ENCODE measurements around the gene FAM228B.
"Not testable (repeated sequence)": the region's sequence is repeated elsewhere in the genome, so short reads cannot be mapped to it uniquely, and the experiment has no call there.

FAM228B gene

DNA sequence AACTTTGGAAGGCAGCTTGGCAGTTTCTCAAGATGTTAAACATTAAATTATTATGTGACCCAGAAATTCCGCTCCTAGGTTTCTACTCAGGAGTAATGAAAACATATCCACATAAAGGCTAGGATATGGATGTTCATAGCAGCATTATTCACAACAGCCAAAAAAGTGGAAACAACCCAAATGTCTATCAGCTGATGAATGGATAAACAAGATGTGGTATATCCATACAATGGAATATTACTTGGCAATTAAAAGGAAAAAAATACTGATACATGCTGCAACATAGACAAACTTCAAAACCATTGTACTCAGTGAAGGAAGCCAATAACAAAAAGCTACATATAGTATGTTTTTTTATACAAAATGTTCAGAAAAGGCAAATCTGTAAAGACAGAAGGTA, 39.2 kb downstream of the FAM228B start:
- DNase-seq = no peak

DNA sequence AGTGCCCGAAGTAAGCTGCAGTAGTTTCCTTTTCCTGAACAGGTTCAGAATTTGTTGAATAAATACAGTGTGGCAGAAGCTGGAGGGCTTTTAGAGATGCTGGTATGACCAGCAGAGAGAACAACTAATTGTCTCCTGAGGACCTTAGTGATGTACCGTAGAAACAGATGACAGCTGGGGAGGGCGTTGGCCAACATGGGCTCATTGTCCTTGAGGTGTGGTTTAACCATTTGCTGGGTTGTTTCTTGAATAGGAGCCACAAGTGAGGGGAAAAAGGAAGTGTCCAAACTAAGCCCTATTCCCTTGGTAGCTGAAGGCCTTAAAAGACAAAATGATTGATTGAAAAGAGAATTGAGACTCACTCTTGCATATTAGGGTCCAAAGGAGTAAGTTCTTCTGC, 39.9 kb downstream of the FAM228B start:
- DNase-seq = no peak

DNA sequence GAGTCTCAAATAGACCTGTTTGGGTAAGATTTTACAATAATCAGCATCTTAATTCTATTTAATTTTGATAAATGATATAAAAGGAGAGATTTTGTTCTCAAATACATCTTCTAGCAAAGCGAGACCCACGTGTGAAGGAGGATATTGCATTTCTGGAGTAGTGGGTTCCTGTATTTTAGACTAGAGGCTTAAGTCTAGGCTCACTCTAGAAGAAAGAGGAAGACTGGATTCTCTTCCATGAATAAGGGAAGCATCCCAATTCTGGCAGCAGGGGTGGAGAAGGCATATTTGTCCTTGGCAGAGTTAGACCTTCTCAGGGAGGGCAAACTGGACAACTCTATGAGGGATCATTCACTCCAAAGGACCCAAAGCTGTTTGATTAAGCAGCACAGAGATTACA, 40.3 kb downstream of the FAM228B start:
- no peak for DNase-seq

DNA sequence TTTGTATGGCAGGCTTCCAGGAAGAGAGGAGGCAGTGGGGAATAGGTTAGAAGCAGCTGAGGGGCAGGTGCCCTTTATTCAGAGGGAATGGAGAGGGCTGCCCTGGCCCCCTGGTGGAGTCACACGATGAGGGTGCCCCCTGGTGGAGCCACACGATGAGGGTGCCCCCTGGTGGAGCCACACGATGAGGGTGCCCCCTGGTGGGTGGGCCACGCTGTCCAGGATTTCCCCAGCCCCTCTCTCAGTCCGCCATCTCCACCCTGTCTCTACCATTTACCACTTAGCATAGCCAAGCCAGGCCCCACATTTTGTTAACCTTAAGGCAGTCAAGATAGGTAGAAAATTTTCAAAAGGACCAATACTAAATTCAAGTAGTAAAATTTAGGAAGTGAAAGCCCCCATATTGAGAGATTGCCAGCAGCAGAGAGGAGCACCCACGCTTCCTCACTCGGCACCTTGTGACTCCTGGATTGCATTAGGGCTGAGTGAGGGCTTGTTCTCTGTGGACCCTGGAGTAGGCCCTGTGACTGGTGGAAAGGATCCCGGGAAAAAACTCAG, 41.2 kb downstream of the FAM228B start:
- peak; percentile 14 for DNase-seq

DNA sequence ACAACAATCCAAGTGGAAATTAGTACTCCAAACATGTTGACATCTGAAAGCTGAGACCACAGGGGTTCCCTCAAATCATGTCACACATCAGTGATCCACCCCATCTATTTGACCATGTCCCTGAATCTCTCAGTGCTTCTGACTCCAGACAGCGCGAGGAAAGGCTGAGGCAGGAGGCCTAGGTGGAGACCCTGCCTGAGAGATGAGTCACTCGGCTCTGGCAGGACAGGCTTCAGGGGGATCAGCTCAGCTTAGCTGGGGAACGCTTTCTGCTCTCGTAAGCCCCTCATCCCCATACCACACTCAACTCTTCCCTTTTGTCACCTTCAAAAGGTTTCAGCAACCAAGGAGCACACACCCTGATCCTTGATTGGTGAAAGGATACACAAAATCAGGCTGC, 45.8 kb downstream of the FAM228B start:
- no peak for DNase-seq

DNA sequence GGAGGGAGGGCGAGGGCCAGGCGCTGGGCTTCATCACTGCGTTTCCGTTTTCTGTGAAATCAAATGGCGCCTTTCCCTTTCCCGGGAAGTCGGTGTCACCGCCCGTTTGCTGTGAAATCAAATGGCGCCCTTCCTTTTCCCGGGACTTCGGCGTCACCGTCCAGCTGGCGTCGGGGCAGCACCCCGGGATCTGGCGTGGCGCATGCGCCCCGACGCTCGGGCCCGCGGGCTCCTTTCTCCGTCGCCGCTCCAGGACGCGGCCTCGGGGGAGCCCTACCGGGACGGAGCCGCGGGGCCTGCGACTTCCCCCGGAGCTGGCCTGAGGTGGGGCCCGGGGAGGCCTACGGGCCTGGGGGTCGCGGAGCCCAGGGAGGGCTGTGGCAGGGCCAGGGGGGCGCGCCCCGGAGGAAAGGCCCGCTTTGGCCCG, 51.6 kb downstream of the FAM228B start, which contains the start of gene FAM228A:
Gene FAM228A (plus strand): TSS at position 203 of the 427 bp plus-strand sequence. CDS start 428 bp downstream, outside the sequence.
- no peak for DNase-seq

DNA sequence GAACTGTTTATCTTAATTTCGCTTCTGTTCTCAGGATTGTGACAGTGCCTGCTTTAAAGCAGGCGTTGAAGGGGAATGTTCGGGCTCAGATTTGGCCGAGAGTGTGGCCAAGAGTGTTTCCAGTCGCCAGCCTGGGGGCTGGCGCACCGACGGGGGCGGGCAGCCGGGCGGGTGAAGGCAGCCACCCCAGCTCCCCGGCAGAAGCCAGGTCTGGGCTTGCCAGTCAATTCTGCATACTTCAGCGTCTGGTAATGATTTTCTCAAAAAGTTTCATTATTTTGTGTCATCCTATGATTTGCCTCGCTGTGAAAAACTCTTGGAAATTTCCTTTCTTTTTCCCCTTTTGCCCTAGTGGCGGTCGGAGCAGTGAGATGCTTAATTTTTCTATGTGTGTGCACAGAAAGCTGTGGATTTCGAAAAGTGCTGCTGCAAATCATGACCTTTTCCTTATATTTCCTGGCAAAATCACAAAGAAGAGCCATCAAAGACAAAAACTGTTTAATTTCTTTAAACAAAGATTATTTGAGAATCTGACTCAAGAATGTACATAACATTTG, 52.4 kb downstream of the FAM228B start:
- no peak for DNase-seq

DNA sequence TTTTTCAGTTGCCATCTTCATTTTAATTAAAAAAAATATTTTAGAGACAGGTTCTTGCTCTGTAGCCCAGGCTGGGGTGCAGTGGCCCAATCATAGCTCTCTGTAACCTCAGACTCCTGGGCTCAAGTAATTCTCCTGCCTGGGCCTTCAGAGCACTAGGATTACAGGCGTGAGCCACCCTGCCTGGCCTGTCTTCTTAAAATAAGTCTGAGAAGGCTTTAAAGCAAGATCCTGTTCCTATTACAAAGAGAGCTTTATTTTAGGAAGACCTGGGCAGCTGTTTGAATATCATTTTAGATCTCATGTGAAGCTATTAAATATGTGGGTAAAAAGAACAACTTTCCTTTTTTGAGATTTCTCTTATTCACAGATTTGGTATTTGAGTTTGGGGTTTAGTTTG, 53.1 kb downstream of the FAM228B start:
- DNase-seq = no peak

DNA sequence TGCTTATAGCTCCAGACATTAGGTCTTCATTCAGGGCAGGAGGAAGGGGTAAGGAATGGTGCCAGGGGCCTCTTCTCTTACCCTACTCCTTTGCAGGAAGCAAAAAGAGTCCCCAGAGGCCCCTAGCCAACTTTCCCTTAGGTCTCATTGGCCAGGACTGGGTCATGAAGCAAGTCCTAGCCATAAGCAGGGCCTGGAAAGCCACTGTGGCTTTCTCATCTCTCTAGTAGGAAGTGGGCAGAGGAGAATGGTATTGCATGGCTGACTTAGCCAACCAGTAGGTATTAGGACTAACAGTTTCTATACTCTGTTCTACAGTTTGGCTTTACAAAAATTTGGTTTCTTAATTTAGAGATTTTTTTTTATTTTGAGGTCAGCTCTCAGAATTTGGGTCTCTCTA, 56.4 kb downstream of the FAM228B start:
- DNase-seq = no peak

DNA sequence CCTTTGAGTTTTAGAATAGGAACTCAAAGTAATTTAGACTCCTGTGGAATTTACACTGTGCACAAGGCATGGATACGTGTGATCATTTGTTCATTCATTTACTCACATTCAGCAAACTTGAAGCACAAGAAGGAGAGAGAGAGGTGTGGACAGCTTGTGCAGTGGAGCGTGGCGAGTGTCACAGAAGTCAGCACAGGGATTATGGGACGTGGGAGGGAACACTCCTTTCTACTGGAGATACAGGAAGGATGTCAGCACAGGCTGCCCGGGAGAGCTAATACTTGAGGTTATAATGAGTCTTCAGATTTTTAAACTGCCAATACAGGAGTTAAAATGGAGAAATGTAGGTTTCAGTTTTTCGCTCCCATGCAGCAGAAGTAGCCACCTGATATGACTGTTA, 58.6 kb downstream of the FAM228B start:
- no peak for DNase-seq

DNA sequence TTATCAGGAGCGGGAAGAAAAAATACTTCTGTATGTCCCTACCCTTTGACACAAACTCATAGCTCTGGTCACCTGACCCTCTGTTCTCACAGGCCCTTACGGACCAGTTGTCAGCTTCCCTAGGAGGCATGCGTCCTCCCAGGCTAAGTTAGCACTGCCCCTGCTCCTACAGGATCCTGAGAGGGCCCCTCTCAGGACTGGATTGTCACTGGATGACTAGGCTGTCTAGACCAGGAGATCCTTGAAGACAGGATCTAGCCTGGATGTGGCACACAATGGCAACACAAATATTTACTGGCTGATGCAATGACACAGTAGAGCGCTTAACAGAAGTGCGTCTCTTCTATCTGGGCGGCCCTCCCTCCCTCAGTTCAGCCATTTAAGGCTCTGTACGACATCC, 59.2 kb downstream of the FAM228B start:
- no peak for DNase-seq

DNA sequence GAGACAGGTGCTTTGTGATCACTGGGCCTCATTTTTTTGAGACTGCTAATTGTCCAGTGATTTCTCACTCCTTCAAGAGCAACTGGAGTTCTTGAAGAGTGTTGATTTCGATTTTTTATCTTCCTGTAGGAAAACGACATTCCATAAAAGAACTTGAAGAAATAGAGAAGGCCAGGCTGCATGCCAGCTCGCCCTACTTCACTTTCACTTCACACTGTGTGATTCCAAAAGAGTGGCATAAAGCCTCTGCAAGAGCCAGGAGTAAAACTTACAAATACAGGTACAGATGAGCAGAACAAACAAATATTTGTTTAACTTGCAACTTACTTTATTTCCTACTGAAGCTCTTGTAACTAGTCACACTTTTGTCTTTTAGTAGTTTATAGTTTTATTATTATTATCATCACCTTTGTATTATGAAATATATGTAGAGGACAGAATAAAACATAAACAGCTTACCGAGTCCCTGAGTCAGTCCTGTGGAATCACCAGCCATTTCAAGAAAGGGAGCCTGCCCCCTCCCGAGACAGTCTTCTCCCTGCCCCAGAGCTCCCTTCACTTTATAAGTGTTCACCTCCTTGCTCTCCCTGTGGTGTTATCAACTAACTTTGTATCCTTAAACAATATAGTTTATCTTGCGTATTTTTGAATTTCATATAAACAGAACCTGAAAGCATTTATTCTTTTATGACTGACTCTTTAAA, 60.2 kb downstream of the FAM228B start:
- no peak for DNase-seq

DNA sequence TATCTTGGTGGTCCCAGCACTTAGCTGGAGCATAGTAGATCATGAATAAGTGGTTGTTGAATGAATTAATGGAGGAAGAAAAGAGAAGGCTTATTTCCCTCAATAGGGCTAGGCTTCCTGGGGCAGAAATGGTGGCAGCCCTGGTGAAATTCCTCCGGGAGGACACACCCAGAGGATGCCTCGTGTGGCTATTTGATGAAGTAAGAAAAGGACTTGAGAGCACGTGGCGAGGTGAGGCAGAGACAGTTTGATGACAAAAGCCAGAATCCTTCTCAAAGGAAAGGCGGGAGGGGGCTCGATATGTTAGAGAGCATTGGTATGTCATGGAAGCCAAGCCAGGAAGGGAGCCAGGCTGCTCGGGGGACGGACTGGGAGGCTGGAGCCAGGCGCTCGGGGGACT, 66.3 kb downstream of the FAM228B start:
- no peak for DNase-seq

DNA sequence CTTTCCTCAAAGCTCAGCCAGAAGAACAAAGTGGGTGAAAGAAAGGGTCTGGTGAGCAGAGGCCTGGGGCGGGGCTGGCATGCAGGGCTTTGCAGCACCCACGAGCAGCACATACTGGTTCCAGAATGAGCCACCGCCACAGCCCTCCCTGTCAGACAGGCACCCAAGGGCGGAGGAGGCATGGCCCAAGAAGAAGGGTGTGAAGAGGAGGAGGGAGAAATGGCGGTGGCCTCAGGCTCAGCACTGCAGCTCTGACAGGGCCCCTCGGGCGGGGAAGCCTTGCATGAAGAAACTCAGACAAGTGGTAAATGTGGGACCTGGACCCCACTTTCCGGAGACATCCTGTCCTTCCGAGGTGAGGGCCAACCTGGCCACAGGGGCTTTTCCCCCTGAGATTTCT, 67.2 kb downstream of the FAM228B start:
- DNase-seq = no peak

DNA sequence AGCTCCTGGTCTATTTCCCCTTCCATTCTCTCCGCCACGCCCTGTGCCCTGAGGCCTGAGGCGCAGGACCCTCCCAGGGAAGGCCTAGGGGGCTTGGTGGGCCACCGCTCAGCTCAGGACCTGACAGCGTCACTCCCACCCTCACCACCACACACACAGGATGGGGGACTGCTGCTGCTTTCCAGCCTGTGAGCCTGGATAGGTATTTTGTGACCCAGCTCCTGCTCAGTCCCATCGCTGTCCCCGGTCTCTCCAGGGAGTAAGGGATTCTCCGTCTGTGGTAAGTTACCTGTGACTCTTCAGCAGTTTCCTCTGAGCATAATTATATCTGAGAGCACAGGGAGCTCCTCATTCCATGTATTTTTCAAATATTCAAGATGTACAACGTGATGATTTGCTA, 67.9 kb downstream of the FAM228B start:
- DNase-seq = no peak

DNA sequence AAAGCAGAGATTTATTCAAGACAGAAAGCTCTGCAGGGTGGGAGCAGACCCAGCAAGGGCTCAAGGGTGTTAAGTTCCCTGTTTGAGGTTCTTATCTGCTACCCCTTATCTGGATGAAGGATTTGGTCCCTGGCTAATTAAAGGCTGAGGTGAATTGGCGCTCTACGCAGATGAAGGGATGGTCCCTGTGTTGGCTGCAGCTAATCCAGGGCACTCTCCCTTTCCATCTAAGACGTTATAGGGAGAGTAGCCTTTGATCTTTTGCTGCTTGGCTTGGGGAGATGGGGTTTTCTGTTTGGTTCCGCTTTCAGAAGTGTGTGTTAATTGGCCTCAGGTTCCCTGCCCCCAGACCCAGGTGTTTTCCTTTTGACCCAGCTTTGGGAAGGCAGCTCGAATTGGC, 68.6 kb downstream of the FAM228B start:
- no peak for DNase-seq

DNA sequence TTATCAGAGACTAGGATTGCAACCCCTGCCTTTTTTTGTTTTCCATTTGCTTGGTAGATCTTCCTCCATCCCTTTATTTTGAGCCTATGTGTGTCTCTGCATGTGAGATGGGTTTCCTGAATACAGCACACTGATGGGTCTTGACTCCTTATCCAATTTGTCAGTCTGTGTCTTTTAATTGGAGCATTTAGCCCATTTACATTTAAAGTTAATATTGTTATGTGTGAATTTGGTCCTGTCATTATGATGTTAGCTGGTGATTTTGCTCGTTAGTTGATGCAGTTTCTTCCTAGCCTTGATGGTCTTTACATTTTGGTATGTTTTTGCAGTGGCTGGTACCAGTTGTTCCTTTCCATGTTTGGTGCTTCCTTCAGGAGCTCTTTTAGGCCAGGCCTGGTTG, 73.9 kb downstream of the FAM228B start:
- DNase-seq = not testable (repeated sequence)

DNA sequence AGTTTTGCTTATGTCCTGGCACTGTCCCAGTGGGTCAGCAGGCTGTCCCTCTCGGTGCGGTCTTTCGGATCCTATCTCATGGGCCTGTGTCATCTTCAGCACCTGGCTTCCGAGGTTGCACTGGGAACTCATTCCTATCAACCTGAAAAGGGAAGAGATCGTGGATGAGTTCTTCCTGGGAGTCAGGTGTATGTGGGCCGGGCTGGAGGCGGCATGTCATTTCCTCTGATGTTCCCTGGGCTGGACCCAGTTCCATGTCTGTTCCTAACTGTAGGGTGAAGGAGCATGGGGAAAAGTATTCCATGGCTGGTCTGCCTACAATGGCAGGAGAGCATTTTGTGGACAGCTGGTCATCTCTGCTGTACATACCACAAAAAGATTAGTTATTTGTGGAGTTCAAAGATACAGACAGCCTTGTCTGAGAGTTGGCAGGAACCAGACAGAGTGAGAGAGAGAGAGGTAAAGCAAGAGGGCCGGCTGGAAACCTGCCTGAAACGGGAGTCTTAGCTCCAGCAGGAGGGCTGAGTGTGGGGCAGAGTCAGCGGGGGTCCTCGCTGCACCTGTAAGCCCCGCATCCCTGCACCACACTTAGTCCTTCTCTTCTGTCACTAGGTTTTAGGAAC, 76.8 kb downstream of the FAM228B start:
- DNase-seq = no peak

DNA sequence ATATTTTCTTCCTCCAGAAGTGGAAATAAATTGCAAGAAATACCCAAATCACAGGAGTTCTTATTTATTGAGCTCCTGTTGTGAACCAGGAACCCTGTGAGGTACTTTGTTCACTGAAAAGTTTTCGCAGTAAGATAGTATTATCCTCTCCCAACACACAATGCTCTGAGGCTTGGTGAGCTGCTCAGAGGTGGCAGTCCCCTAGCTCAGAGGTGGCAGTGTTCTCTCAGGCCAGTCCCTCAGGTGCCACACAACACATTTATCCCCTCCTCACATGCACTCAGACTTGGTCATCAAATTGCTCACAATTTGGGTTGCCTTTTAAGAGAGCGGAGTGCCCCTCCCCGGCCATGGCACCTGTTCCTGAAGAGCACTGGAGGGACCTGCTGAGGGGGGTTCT, 77.5 kb downstream of the FAM228B start:
- DNase-seq = no peak

DNA sequence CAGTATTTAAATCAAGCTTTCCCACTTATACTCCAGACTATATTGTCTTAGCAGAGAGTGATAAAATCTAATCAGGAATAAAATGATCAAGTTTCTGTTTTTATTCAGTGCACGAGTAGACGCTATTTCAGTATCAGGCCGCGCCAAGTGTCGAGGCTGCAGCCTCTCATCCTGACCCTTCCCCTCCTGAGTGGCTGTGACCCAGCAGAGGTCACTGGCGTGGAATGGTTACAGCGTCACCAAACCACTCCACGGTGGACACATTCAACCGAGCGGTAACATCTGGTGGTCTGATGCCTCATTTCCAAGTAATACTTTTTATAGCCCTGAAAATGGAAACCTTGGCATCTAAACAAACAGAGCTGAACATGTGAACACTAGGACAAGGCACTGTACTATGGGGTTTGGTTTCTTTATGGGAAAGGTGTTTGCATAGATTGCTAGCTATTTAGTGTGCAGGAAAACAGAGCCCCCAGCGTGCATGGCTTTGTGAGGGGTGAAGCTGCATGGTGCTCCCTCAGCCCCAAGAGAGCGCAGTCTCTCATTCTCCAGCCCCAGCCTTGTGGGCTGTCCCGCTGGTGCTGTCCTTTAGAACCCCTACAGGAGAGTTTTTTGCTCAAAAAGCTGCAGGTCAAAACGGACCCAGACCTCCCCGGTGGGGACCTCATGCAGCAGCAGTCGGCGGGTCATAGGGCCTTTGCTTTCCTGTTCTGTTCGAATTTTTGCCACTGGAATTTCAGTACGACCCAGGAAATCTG, 79.9 kb downstream of the FAM228B start:
- DNase-seq = no peak

DNA sequence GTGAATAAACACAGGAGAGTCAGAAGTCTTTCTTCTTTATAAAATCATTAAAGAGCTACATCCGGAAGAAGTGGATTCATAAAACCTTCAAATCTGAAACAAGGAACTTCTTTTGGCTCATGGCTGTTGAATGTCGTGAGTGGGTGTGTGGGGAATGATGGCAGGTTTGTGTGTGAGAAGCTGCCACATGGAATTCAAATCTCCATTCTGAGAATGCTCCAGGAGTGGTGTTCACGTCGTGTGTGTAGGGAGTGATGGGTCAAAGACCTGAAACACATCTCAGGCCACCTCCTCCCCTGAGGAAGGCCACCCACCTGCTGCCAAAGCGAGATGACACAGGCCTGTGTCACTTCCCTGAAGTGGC, 80.5 kb downstream of the FAM228B start:
- DNase-seq = no peak

DNA sequence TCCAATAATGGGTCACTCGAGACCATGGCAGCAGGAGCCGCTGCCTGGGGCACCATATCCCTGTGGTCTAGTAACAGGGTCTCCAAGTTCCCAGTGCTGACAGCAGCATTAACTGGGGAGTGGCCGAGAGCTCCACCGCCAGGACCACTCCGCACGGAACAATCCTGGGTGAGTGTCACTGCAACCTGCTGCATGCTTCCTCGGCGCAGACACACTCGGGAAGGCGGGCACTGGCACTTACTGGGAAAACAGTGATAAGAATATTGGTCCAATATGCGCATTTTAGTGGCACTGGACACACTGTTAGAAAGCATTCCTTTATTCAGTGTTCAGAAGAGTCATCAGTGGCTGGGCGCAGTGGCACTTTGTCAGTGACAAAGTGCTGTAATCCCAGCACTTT, 81.2 kb downstream of the FAM228B start:
- no peak for DNase-seq

DNA sequence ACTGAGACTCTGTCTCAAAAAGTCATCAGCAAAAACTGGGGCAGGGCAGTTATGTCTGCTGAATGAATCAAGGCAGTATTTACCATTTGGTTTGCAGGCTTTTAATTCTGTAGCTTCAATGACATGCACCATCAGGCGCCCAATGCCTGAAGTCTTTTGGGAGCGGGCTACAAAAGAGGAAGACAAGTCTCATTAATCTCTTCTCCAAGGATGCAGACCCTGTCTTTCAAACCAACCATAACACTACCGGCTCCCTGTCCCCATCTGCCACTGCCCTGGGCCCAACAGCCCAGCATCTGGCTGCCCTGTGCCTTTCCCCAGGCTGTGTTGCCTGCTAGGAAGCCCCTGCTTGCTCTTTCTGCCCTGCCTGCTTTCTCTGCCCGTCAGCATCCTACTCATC, 81.9 kb downstream of the FAM228B start:
- no peak for DNase-seq

DNA sequence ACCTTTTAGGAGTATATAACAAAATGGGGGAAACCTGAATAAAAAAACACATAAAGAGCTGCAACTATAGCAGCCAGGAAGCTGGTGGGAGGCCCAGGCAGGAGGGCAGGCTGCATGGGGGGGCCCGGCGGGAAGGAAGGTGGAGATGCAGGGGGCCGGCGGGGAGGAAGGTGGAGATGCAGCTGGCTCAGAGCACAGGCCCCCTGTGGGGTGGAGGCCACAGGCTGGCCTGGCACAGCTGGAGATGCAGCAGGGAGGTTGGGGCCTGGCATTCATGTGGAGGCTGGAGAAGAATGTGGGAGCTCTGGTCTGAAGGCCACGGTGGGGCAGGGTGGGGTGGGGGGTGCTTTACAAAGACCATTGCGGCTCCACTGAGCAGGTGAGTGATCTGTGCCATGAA, 83.0 kb downstream of the FAM228B start:
- no peak for DNase-seq
